GM12873 (cell line): ENCODE measurements around the gene SYNGR4.

Source experiments
- TF ChIP-seq, protein P1 (sequence below): IDR thresholded peaks from 2 replicates; pipeline ENCODE4 v1.5.1; 2012; ENCODE audit warnings: low read depth, mild to moderate bottlenecking, moderate library complexity, low read length, control low read depth; ENCODE audit not compliant: insufficient read depth; ENCODE audit errors: missing control alignments

Gene SYNGR4

DNA sequence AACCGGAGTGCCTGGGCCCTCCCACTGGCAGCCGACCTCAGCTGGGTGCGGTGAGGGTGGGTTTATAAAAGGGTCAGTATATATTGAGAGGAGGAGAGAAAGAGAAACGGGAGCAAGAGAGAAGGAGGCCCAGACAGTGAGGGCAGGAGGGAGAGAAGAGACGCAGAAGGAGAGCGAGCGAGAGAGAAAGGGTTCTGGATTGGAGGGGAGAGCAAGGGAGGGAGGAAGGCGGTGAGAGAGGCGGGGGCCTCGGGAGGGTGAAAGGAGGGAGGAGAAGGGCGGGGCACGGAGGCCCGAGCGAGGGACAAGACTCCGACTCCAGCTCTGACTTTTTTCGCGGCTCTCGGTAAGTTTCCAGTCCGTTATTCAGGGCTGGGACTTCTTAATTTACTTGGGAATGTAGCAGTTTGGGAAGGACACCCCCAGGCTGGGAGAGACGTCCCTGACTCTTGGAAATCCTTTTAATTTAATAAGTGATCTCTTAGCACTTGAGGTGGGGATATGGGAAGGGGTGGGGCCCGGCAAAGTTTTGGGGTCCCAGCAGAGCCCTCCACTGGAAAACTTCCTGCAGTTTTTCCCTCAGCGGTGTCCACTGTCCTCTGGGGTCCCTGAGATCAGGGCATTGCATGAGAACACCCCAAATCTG is 38.8 kb upstream of the SYNGR4 start, which contains the start of gene EMP3:
TSS of gene EMP3 (plus strand) at position 288 of the 646 bp plus-strand sequence. CDS start 1,293 bp downstream, outside the sequence.
- TF ChIP-seq, protein P1, sequence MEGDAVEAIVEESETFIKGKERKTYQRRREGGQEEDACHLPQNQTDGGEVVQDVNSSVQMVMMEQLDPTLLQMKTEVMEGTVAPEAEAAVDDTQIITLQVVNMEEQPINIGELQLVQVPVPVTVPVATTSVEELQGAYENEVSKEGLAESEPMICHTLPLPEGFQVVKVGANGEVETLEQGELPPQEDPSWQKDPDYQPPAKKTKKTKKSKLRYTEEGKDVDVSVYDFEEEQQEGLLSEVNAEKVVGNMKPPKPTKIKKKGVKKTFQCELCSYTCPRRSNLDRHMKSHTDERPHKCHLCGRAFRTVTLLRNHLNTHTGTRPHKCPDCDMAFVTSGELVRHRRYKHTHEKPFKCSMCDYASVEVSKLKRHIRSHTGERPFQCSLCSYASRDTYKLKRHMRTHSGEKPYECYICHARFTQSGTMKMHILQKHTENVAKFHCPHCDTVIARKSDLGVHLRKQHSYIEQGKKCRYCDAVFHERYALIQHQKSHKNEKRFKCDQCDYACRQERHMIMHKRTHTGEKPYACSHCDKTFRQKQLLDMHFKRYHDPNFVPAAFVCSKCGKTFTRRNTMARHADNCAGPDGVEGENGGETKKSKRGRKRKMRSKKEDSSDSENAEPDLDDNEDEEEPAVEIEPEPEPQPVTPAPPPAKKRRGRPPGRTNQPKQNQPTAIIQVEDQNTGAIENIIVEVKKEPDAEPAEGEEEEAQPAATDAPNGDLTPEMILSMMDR: no peak

GRCh38 chr19:48329167-48329891 is 34.8 kb upstream of the SYNGR4 start:
- TF ChIP-seq, protein P1: no peak

DNA sequence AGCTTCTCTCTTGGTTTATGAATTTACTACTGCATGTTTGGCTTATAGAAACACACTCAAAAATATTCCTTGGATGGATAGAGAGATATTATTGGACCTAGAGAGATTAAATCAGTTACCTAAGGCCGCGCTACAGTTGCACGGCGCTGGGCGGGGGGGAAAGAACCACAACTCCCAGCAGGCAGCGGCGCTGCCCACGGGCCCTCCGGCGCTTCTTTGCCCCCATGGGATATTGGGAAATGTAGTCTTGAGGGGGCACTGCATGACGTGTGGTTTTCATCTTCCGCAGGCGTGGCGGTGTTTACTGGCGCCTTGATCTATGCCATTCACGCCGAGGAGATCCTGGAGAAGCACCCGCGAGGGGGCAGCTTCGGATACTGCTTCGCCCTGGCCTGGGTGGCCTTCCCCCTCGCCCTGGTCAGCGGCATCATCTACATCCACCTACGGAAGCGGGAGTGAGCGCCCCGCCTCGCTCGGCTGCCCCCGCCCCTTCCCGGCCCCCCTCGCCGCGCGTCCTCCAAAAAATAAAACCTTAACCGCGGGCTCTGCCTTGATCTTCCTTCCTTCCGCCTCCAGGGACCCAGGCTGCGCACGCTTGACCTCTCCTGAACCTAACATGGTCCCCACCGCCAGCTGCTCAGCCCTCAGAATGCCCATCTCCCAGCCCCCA is 34.0 kb upstream of the SYNGR4 start:
- TF ChIP-seq, protein P1: no peak

- TF ChIP-seq, protein P1: no peak
These were observed 31.9 kb upstream of the SYNGR4 start for GRCh38 chr19:48332351-48332661.

DNA sequence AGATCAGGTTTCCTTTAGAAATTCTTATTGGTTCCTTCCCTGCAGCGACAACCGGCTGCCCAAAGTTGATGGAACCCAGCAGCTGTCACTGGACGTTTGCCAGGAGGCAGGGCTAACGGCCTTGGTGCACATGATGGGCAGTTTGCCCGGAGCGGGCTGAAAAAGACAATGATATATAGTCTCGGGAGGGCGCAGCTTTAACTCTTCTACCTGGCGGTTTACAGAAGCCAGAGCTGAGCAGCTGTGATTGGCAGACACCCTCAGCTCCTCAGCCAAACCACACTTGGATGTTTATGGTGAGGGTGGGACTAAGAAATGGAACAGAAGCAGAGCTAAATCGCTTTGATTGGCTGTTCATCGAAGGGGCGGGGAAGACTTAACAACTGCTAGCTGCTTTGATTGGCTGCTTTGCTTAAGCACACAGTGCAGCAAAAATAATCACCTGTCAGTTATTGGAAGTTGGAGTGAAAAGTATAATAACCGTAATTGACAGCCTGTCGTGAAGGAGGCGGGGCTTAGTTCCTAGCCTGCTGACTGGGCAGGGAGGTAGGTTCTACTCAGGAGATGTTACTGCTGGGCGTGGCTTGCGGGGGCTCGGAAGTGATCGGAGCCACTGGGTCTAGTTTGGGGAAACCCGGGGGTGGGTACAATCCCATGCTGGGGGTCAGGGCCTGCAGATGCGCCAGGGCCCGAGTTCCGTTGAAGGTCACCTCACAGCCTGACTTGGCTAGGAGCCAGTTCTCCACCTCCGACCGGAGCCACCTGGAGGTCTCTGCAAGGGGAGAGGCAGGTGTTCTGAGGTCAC is 31.3 kb upstream of the SYNGR4 start:
- TF ChIP-seq, protein P1: no peak

DNA sequence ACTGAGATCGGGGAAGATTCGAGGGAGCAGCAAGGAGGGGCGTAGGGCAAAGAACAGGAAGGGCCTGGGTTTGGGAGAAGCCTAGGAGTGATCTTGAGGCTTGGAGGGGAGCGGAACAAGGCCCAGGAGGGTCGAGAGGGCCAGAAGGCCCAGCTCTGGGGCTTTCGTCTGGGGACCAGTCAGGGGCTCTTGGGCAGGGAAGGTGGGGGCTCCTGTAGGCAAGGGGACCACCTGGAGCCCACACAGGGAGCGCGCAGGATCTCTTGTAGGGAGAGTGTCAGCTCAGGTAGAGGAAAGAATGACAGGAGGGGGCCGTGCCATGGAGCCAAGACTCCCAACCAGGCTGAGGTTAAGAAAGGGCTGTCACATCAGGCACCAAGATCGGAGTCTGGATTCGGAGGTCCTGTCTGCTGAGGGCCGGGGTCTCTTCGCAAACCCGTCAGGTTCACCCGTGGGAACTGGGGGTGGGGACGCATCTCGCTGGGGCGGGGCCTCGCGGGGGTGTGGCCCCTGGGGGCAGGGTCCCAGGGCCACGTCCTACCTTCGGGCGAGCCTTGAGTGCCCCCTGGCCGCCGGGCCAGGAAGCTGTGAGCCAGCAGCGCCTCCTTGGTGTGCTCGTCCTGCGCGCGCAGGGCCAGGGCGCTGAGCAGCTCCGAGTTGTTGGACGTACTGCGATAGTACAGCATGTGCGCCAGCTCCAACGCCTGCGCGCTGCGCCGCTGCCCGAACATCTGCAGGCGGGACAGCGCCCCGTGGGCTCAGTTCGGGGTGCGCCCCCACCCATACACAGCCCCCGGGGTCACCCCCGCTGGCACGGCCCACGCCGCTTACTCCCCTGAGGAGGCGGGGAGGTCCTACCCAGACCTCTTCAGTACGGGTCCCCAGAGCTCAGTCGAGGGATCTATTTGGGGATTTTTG is 30.4 kb upstream of the SYNGR4 start:
- TF ChIP-seq, protein P1: peak; percentile 90
